IMR-90 (cell line): ENCODE results near the gene CD44. TPM values are rescaled to one million over a fixed set of nuclear protein-coding genes. Genes with fewer than 3 reads are reported as not detected.

Experiments used
- USF2 ChIP-seq: fragments of 150-350 bp; IDR thresholded peaks from 2 replicates; pipeline ENCODE4 v1.6.1; 2017; ENCODE audit warnings: mild to moderate bottlenecking, antibody characterized with exemption, low read length, low read depth
- polyA plus RNA-seq, 3 experiments: library from polyadenylated mRNA; depleted of rRNA; stranded (reverse); fragments of >200 nt; gene quantifications; 2 replicates each; pipeline ENCODE4 v1.2.3, GENCODE V29; 2012; ENCODE audit warnings: low replicate concordance in 1 of 3
- total RNA-seq: library from RNA; depleted of rRNA; stranded (reverse); fragments of >200 nt; gene quantifications from 2 replicates; pipeline ENCODE4 v1.2.3, GENCODE V29; 2012

Gene CD44
- total and polyA plus RNA-seq, 2 of the 4 experiments (the other 2 are of a cell fraction) = 357 to 947 TPM

DNA sequence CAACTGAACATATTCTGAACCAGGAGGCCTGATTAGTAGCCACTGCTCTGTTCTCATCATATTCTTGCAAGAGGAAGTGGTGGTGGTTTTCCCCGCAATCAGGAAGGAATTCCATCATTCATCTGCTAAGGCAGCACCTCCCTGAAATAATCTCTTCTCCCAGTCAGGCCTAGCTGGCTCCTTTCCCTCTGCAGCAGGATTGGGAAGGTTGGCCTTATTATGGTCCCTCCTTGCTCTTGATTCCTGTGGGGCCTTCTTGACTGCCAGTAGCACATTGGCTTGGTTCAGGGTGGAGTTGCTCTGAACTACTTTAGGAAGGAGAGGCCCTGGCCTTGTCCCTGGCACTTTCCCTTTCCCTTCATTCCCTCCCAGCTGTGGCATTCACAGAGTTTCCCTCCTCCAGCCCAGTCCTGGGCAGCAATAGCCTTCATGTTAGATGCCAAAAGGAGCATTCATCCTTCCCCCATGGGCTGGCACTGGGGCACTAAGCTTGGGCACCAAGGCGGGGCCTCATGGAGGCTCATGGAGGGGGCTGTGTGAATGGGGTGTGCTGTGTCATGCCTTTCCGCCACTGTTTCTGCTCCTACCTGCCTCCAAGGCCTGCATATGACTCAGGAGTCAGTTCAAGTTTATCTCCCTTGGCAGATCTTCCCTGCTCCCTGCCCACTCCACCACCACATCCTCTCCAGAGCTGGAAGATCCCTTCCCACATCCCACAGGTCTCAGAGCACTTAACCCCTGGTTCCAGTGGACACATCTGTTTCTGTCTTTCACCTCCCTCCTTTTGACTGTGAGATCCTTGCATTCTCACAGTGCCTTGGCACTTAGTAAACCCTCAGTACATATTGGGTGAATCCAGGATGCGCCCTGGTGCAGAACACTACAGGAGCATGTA, 27.6 kb upstream of the CD44 start (continued):
- no peak for TF ChIP-seq USF2
